HCT116 (cell line): ENCODE measurements around the gene VWA1.

ENCODE experiments used
- CTCF ChIP-seq, 3 experiments: fragments of 200-600 bp in 1 of 3; sonication (generic) in 1 of 3; IDR thresholded peaks in 2 of 3; conservative IDR thresholded peaks in 1 of 3; 2 replicates each; pipeline ENCODE4 v1.5.1; 2012 to 2017; ENCODE audit warnings: low read depth in 2 of 3, low read length in 2 of 3, antibody characterized with exemption in 1 of 3, borderline replicate concordance in 1 of 3, control low read depth in 1 of 3, mild to moderate bottlenecking in 1 of 3, mixed read lengths in 1 of 3, mixed run types in 1 of 3, moderate library complexity in 1 of 3; ENCODE audit not compliant: insufficient read depth in 1 of 3
- EZH2phosphoT487 ChIP-seq: fragments of 200-600 bp; IDR thresholded peaks from 2 replicates; pipeline ENCODE4 v1.6.1; 2018; ENCODE audit warnings: antibody characterized with exemption, borderline replicate concordance
- MAX ChIP-seq: IDR thresholded peaks from 2 replicates; pipeline ENCODE4 v1.6.1; 2012
- POLR2A ChIP-seq: IDR thresholded peaks from 2 replicates; pipeline ENCODE4 v1.7.0; 2011; ENCODE audit warnings: borderline replicate concordance; ENCODE audit not compliant: insufficient read depth, insufficient read length; ENCODE audit errors: extremely low read depth
- REST ChIP-seq: IDR thresholded peaks from 2 replicates; pipeline ENCODE4 v1.6.1; 2012; ENCODE audit warnings: low read depth
- TCF7L2 ChIP-seq: IDR thresholded peaks from 2 replicates; pipeline ENCODE4 v1.7.0; 2011; ENCODE audit warnings: borderline replicate concordance, inconsistent platforms; ENCODE audit not compliant: insufficient read depth, insufficient read length; ENCODE audit errors: extremely low read depth
- ZNF274 ChIP-seq: fragments of 200-500 bp; sonication (Bioruptor generic); IDR thresholded peaks from 2 replicates; pipeline ENCODE4 v1.6.1; 2014; ENCODE audit warnings: mild to moderate bottlenecking, low read depth, low read length, inconsistent platforms

- TF ChIP-seq CTCF (IDR thresholded peaks at IDR 0.05 in 2 of 3, conservative IDR thresholded peaks at IDR 0.05 in 1 of 3; ENCODE audit: borderline replicate concordance in 1 of 3, insufficient read depth in 1 of 3, low read depth in 2 of 3, low read length in 2 of 3) (no peak), REST (no peak), TCF7L2 (no peak), MAX (no peak), EZH2phosphoT487 (no peak), ZNF274 (no peak), POLR2A (no peak)
These were observed 27.8 kb downstream of the VWA1 start for GRCh38 chr1:1463312-1463711.
